ENCODE data around the gene FRAS1.
A peak's percentile ranks its signal among the peaks of the same experiment; 100 is the strongest.

Gene FRAS1

DNA sequence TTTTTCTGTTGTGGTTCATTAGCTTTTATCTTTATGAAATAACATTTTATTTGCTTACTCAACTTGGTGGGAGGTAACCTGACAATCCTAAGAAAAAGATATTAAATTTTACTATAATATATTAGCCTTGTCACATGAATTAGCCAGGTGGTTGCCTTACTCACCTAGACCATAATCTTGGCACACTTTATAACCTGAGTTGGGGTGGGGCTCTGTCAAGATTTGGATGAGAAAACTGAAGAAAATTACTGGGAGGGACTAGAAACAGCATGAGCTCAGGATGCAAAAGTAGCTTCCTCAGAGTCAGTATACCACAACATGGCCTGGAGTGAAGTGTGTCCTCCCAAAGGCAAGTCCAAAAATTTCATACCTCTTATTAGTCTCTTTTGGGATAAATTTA, 329.6 kb downstream of the FRAS1 start:
- DNase-seq = no peak

DNA sequence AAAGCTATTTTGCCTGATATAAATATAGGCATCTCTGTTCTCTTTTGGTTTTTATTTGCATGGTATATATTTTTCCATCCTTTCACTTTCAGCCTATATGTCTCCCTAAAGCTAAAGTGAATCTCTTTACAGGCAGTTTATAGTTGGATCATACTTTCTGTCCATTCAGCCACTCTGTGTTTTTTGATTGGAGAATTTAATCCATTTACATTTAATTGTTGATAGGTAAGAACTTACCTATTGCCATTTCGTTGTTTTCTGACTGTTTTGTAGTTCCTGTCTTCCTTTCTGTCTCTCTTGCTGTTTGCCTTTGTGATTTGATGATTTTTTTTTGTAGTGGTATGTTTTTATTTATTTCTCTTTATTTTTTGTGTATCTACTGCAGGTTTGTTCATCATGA, 338.5 kb downstream of the FRAS1 start:
- no peak for DNase-seq

GRCh38 chr4:78396613-78397291, 339.6 kb downstream of the FRAS1 start:
- DNase-seq = no peak

DNA sequence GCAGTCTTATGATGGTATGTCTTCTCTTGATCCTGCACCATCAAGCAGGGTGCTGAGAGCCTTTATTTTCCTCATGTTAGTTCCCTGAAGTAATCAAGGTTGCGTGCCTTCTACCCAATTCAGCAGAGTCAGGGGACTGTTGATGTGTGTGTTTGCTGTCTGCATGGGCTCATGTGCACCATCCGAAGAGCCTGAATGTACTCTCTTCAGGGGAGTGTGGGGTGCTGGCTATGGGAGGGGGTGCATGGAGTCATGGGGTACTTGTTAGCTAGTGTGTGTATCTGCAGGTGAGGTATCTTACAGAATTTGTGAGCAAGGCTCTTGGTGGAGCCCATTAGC, 340.1 kb downstream of the FRAS1 start:
- no peak for DNase-seq

DNA sequence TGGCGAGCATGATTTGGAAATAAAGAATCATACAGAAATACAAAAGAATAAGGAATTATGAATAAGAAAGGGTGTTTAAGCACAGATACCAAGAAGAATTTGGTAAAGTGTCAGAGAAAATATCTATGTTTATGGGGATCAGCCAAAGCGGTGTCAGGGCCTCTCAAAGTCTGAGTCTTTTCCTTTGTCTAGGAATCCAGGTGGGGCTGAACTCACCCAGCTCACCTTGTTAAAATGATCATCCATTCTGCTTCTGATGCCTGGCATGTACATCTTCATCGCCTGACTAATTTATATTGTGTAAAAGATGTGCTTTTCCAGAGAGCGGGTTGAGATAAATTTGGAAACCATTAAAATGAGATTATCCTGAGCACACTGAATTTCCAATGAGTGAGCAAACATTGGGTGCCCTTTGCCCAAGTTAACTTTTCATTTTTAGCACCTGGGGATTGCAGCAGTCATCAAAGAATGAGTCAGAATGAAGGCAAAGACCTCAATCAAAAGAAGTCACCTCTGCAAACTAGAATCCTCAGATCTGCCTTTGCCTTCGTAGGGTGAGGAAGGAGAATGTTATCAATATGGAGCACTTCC, 352.6 kb downstream of the FRAS1 start:
- no peak for DNase-seq

- DNase-seq = no peak
These were observed 353.1 kb downstream of the FRAS1 start for GRCh38 chr4:78410225-78410624.

DNA sequence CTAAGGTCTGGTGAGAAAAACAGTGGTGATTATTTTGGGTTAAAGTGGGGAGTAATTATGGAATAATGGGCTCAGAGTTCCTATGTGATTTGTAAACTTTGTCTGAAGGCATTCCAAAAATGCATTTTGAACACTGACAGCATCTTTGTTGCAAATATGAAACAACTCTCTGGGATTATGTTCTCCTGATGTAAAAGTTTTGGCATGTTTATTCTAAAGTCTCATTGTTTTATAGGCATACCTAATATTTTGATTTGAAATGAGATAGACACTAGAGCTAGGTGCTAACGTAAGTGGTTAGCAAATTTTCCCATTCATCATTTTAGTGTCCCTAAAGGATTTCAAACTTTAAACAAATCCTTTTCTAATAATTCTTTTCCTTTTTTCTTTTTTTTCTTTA, 353.6 kb downstream of the FRAS1 start:
- no peak for DNase-seq

DNA sequence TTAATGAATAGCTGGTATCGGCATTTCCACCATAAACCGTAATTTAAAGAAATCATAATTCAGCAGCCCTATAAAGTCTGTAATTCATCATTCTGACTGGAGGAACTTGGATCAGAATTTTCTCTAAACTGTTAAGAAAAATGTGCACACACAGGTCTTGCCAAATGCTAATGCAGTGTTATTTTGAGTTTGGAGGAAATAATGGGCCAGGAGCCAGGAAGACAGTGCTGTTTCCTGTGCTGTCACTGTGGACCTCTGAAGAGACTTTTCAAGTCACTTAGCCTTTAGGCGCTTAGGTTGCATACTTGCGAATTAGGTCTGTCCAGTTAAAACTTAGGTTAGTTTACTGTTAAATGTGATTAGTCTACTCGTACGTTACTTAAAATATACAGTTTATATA, 357.0 kb downstream of the FRAS1 start:
- DNase-seq = peak; percentile 19

- DNase-seq = no peak
These were observed 360.5 kb downstream of the FRAS1 start for GRCh38 chr4:78417603-78418002.

- no peak for DNase-seq
These were observed 361.3 kb downstream of the FRAS1 start for GRCh38 chr4:78418406-78418805.

- DNase-seq = no peak
These were observed 366.7 kb downstream of the FRAS1 start for GRCh38 chr4:78423790-78424189.

- DNase-seq = no peak
These were observed 367.3 kb downstream of the FRAS1 start for GRCh38 chr4:78424461-78424860.

DNA sequence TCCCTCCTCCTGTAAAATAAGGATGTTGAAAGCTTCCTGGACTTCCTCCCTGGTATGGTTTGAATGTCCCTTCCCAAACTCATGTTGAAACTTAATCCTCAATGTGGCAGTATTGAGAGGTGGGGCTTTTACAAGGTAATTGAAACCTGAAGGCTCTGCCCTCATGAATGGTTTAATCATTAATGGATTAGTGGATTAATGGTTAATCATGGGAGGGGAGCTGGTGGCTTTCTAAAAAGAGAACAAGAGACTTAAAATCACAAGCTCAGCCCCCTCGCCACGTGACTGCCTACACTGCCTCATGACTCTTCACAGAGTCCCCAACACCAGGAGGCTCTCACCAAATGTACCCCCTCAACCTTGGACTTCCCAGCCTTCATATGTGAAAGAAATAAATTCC, 369.8 kb downstream of the FRAS1 start:
- no peak for DNase-seq

GRCh38 chr4:78428996-78429395, 371.9 kb downstream of the FRAS1 start:
- DNase-seq = no peak

DNA sequence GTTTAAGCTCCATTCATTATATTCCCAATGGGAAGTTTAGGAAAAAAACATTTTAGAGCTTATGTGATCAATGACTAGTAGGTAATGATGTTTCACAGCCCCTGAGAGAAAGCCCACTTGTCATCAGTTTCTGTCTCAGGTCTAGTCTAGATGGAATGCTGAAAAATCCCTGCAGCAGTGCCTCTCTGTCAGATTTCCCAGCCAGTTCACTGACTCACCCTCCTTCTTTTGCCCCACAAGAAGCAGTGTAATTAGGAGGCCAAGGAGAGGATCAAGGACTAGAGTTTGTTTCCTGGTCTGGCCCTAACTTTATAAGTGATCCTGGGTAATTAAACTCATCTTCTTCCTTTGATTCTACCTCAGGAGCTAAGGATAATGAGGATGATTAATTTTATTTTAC, 375.8 kb downstream of the FRAS1 start:
- no peak for DNase-seq

GRCh38 chr4:78437608-78438088, 380.5 kb downstream of the FRAS1 start:
- no peak for DNase-seq

- no peak for DNase-seq
These were observed 382.2 kb downstream of the FRAS1 start for GRCh38 chr4:78439328-78439727.

GRCh38 chr4:78441756-78442155, 384.6 kb downstream of the FRAS1 start:
- no peak for DNase-seq

GRCh38 chr4:78446619-78447018, 389.5 kb downstream of the FRAS1 start:
- peak; percentile 69 for DNase-seq

- DNase-seq = no peak
These were observed 394.3 kb downstream of the FRAS1 start for GRCh38 chr4:78451407-78451806.

DNA sequence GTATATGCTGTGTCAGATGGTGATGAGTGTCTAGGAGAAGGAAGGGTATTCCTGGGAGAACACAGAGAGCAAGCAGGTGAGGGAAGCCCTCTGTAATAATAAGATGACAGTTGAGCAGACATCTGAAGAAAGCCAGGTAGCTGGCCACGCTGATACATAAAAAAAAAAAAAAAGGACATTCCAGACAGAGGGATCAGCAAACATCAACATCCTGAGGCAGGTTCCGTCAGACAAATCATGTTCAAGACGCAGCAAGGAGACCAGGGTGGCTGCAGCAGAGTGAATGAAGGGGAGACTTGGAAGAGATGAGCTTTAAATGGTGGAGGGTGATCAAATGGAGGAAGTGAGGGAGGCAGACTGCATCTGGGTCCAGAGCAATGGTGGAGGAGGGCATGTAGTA, 396.9 kb downstream of the FRAS1 start:
- no peak for DNase-seq

DNA sequence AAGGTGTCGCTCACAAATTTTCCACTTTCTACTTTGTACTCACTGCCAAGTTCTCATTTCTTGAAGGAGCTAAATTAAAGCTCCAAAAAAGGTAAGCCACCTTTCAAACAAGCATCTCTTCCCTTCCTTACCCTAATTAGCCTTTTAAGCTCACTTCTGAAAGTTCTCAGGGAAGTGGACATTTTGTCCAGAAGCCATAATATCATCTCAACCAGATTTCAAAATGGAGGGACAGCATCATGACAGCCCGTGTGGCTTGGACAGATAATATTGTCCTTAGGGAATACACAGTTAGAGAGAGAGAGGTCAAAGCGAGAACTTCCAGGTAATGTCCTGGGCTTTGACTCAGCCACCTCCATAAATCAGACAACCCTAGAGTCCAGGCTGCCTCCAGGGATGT, 400.6 kb downstream of the FRAS1 start:
- no peak for DNase-seq

- no peak for DNase-seq
These were observed 402.2 kb downstream of the FRAS1 start for GRCh38 chr4:78459327-78459726.

DNA sequence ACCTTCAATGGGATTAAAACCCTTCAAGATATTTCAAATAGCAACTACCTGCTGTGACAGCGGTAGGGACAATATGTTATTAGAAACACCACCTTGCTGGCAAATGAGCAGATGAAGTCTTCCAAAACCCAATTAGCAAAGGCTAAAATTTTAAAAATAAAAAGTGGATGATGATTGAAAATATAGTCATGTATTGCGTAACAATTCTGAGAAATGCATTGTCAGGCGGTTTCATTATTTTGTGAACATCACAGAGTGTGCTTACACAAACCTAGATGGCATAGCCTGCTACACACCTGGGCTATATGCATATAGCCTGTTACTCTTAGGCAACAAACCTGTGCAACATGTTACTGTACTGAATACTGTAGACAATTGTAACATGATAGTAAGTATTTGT, 403.2 kb downstream of the FRAS1 start:
- DNase-seq = no peak

DNA sequence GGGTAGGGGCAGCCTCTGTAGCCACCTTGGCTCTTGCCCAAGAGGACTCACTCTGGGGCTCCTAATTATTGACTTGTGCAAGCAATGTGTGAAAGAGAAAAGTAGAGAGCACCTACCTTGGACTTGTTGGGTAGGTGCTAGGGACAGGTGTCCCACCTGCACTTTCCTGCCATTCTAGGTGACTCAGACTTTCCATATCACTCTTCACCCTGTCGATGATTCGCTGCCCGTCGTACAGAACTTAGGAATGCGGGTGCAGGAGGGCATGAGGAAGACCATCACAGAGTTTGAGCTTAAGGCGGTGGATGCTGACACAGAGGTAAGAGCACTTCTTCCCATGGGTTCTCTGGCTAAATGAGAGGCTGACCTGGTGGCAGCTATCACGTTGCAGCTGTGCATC, 407.1 kb downstream of the FRAS1 start:
- no peak for DNase-seq
